Activated naive CD8-positive, alpha-beta T cell treated with anti-CD3 and anti-CD28 coated beads, Interleukin-2, amount 50 U/mL, for 24 hours (primary cell): ENCODE data around the gene FGF18.
"Not testable (repeated sequence)": the region's sequence is repeated elsewhere in the genome, so short reads cannot be mapped to it uniquely, and the experiment has no call there.

Source experiments
- ATAC-seq: fragments of 150-1000 bp; cut with Tn5 transposase; one replicate; pipeline ENCODE4 v1.10.0; 2021
- DNase-seq: peaks from one replicate; pipeline ENCODE4 v3.0.0; 2021
- H3K27ac Mint-ChIP-seq: one replicate; pipeline ENCODE4 v1.8.0; 2021; ENCODE audit warnings: mild to moderate bottlenecking, mixed read lengths
- H3K27me3 Mint-ChIP-seq: one replicate; pipeline ENCODE4 v1.8.0; 2021; ENCODE audit warnings: mixed read lengths
- H3K36me3 Mint-ChIP-seq: one replicate; pipeline ENCODE4 v1.8.0; 2021; ENCODE audit warnings: low read depth, mixed read lengths
- H3K4me1 Mint-ChIP-seq: one replicate; pipeline ENCODE4 v1.8.0; 2021; ENCODE audit warnings: mixed read lengths
- H3K4me3 Mint-ChIP-seq: one replicate; pipeline ENCODE4 v1.8.0; 2021; ENCODE audit warnings: mild to moderate bottlenecking, moderate library complexity, mixed read lengths
- H3K9me3 Mint-ChIP-seq: one replicate; pipeline ENCODE4 v1.8.0; 2021; ENCODE audit warnings: mixed read lengths

Gene FGF18

GRCh38 chr5:171391996-171392577 is 27.4 kb upstream of the FGF18 start:
- Mint-ChIP-seq H3K4me1 (peaks cover 78% of the 10 kb centered on the region), H3K36me3 (peaks cover 94% of the 10 kb centered on the region), H3K27me3 (peaks cover 11% of the 10 kb centered on the region), H3K9me3 (no peaks in the 10 kb centered on the region), H3K27ac (peak overlapping the region; percentile 100), H3K4me3 (peak overlapping the region; percentile 98)
- DNase-seq (no peak), ATAC-seq (no peak)

- peaks cover 77% of the 10 kb centered on the region for H3K4me1 Mint-ChIP-seq
- peak overlapping the region; percentile 100 for H3K27ac Mint-ChIP-seq
- peaks cover 97% of the 10 kb centered on the region for H3K36me3 Mint-ChIP-seq
- H3K9me3 Mint-ChIP-seq, result no peaks in the 10 kb centered on the region
- no peak for ATAC-seq
- H3K27me3 Mint-ChIP-seq, result peaks cover 8% of the 10 kb centered on the region
- DNase-seq, result no peak
- H3K4me3 Mint-ChIP-seq, result peak overlapping the region; percentile 98
Measured at GRCh38 chr5:171392585-171393159, 26.8 kb upstream of the FGF18 start.

GRCh38 chr5:171395042-171395441 is 24.4 kb upstream of the FGF18 start:
- no peak for ATAC-seq
- no peaks in the 10 kb centered on the region for H3K9me3 Mint-ChIP-seq
- H3K4me3 Mint-ChIP-seq, result peak overlapping the region; percentile 98
- H3K36me3 Mint-ChIP-seq, result peaks cover 92% of the 10 kb centered on the region
- no peak for DNase-seq
- H3K27ac Mint-ChIP-seq, result peak overlapping the region; percentile 80
- peaks cover 83% of the 10 kb centered on the region for H3K4me1 Mint-ChIP-seq
- no peaks in the 10 kb centered on the region for H3K27me3 Mint-ChIP-seq

DNA sequence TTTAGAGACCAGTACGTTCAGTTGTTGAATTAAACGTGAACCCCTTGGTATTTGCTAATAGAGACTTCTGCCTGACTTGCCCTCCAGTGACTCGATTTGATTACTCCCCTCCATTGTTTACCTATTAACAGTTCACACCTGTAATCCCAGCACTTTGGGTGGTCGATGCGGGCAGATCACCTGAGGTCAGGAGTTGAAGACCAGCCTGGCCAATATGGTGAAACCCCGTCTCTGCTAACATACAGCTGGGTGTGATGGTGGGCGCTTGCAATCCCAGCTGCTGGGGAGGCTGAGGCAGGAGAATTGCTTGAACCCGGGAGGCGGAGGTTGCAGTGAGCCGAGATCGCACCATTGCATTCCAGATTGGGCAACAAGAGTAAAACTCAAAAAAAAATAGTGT is 22.9 kb upstream of the FGF18 start:
- not testable (repeated sequence) for H3K27me3 Mint-ChIP-seq, H3K9me3 Mint-ChIP-seq, DNase-seq, ATAC-seq
- Mint-ChIP-seq H3K4me1 (peaks cover 82% of the 10 kb centered on the region), H3K36me3 (peaks cover 92% of the 10 kb centered on the region), H3K27ac (peak overlapping the region; percentile 60), H3K4me3 (peak overlapping the region; percentile 49)

GRCh38 chr5:171397190-171397589 is 22.3 kb upstream of the FGF18 start:
- Mint-ChIP-seq H3K4me3 (peak overlapping the region; percentile 49), H3K27me3 (no peaks in the 10 kb centered on the region), H3K9me3 (no peaks in the 10 kb centered on the region), H3K36me3 (peaks cover 91% of the 10 kb centered on the region), H3K27ac (peak overlapping the region; percentile 60), H3K4me1 (peaks cover 80% of the 10 kb centered on the region)
- ATAC-seq (no peak), DNase-seq (no peak)

GRCh38 chr5:171397599-171397998 is 21.8 kb upstream of the FGF18 start:
- peak overlapping the region; percentile 49 for H3K4me3 Mint-ChIP-seq
- no peaks in the 10 kb centered on the region for H3K9me3 Mint-ChIP-seq
- H3K27ac Mint-ChIP-seq, result peak overlapping the region; percentile 61
- peaks cover 77% of the 10 kb centered on the region for H3K4me1 Mint-ChIP-seq
- ATAC-seq (no peak), DNase-seq (no peak)
- H3K27me3 Mint-ChIP-seq, result no peaks in the 10 kb centered on the region
- peaks cover 88% of the 10 kb centered on the region for H3K36me3 Mint-ChIP-seq

DNA sequence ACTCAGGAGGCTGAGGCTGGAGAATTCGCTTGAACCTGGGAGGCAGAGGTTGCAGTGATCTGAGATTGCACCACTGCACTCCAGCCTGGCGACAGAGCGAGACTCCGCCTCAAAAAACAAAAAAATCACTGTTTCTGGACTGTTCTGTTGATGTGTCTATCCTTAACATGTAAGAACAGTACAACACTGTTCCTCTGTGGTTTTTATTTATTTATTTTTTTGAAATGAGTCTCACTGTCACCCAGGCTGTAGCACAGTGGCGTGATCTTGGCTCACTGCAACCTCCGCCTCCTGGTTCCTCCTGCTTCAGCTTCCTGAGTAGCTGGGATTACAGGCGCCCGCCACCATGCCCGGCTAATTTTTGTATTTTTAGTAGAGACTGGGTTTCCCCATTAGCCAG is 20.8 kb upstream of the FGF18 start:
- DNase-seq, ATAC-seq, H3K9me3 Mint-ChIP-seq, H3K27me3 Mint-ChIP-seq: not testable (repeated sequence)
- H3K4me1 Mint-ChIP-seq, result peaks cover 69% of the 10 kb centered on the region
- peaks cover 79% of the 10 kb centered on the region for H3K36me3 Mint-ChIP-seq
- H3K27ac Mint-ChIP-seq, result peak overlapping the region; percentile 61
- H3K4me3 Mint-ChIP-seq, result peak overlapping the region; percentile 50

DNA sequence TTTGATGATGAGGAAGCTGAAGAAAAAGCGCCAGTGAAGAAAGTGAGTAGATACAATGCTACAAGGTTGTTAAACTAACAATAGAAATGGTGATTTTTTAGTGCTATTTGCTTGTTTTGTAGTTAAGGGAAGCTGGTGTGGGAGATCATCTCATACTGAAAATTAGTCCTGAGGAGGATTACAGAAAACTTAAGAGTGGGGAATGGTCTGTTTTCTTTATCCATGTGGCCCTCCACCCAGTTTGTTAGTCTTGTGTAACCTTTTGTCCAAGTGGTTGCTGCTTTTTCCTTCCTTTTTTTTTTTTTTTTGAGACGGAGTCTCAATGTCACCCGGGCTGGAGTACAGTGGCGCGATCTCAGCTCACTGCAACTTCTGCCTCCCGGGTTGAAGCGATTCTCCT is 19.3 kb upstream of the FGF18 start:
- Mint-ChIP-seq H3K9me3 (no peaks in the 10 kb centered on the region), H3K4me3 (peak overlapping the region; percentile 9), H3K27me3 (no peaks in the 10 kb centered on the region), H3K4me1 (peaks cover 61% of the 10 kb centered on the region), H3K36me3 (peaks cover 70% of the 10 kb centered on the region), H3K27ac (peak overlapping the region; percentile 61)
- ATAC-seq (no peak), DNase-seq (no peak)

DNA sequence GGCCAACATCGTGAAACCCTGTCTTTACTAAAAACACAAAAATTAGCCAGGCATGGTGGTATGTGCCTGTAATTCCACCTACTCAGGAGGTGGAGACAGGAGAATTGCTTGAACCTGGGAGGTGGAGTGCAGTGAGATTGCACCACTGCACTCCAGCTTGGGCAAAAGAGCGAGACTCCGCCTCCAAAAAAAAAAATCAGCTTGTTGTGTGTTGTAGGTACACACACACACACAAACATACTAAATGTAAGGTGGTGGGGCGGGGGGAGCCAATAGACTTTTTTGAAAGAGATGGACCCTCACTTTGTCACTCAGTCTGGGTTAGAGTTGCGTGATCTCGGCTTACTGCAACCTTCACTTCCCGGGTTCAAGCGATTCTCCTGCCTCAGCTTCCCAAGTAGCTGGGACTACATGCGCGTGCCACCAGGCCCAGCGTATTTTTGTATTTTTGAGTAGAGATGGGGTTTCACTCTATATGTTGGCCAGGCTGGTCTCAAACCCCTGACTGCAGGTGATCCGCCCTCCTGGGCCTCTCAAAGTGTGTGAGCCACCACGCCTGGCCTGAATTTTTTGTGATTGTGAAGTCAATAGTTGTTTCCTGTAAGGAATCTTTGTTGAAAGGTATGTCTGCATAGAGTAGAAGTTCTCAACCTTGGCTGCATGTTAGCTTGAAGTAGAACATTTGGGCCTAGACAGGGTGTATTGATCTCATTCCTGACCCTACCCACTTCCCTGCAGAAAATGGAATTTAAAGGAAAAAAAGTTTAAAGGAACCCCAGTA is 18.1 kb upstream of the FGF18 start:
- peaks cover 64% of the 10 kb centered on the region for H3K4me1 Mint-ChIP-seq

GRCh38 chr5:171402751-171403150 is 16.7 kb upstream of the FGF18 start:
- H3K36me3 Mint-ChIP-seq, result peaks cover 73% of the 10 kb centered on the region

More for the DNA sequence above, 18.1 kb upstream of the FGF18 start:
- Mint-ChIP-seq H3K27ac (peak overlapping the region; percentile 67), H3K36me3 (peaks cover 72% of the 10 kb centered on the region), H3K9me3 (no peaks in the 10 kb centered on the region), H3K4me3 (no peak overlapping the region), H3K27me3 (no peaks in the 10 kb centered on the region)
- DNase-seq (no peak), ATAC-seq (no peak)

GRCh38 chr5:171405615-171406014 is 13.8 kb upstream of the FGF18 start:
- no peak for DNase-seq
- Mint-ChIP-seq H3K4me1 (peaks cover 52% of the 10 kb centered on the region), H3K27ac (peak overlapping the region; percentile 46), H3K27me3 (no peaks in the 10 kb centered on the region), H3K36me3 (peaks cover 76% of the 10 kb centered on the region), H3K9me3 (no peaks in the 10 kb centered on the region), H3K4me3 (no peak overlapping the region)
- no peak for ATAC-seq

More at GRCh38 chr5:171402751-171403150, 16.7 kb upstream of the FGF18 start:
- not testable (repeated sequence) for ATAC-seq, H3K4me3 Mint-ChIP-seq, H3K9me3 Mint-ChIP-seq, DNase-seq, H3K27ac Mint-ChIP-seq, H3K27me3 Mint-ChIP-seq
- H3K4me1 Mint-ChIP-seq, result peaks cover 64% of the 10 kb centered on the region

DNA sequence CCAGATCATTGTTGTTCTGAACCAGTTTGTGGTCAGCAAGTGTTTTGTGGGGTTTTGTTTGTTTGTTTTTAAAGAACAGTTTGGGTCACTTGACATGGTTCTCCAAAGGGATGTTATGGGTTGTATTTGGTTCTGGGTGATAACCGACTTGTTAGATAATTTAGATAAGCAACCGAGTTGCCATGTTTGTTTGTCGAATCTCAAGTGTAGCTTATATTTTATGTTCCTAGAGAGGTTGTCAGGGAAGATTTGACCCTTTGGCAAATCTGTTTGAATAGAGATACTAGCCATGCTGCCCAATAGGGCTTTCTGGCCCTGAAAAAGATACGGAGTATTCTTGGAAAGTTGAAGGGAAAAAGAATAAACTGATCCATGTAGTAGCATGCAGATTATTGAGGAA is 12.2 kb upstream of the FGF18 start:
- Mint-ChIP-seq H3K4me1 (peaks cover 43% of the 10 kb centered on the region), H3K9me3 (no peaks in the 10 kb centered on the region), H3K4me3 (no peak overlapping the region), H3K36me3 (peaks cover 77% of the 10 kb centered on the region), H3K27me3 (no peaks in the 10 kb centered on the region), H3K27ac (peak overlapping the region; percentile 56)
- DNase-seq (no peak), ATAC-seq (no peak)

GRCh38 chr5:171409164-171410136 is 10.0 kb upstream of the FGF18 start:
- DNase-seq (no peak), ATAC-seq (no peak)
- Mint-ChIP-seq H3K9me3 (no peaks in the 10 kb centered on the region), H3K27me3 (no peaks in the 10 kb centered on the region), H3K4me1 (peaks cover 42% of the 10 kb centered on the region), H3K36me3 (peaks cover 87% of the 10 kb centered on the region), H3K27ac (peak overlapping the region; percentile 60), H3K4me3 (peak overlapping the region; percentile 29)

- ATAC-seq (no peak), DNase-seq (no peak)
- Mint-ChIP-seq H3K4me1 (peaks cover 38% of the 10 kb centered on the region), H3K27me3 (no peaks in the 10 kb centered on the region), H3K27ac (peak overlapping the region; percentile 39), H3K4me3 (no peak overlapping the region), H3K9me3 (no peaks in the 10 kb centered on the region), H3K36me3 (peaks cover 81% of the 10 kb centered on the region)
Measured at GRCh38 chr5:171410181-171410580, 9.3 kb upstream of the FGF18 start.
